K562 (cell line): Measurements from ENCODE around the gene PSRC1. TPM values are rescaled to one million over a fixed set of nuclear protein-coding genes. Genes with fewer than 3 reads are reported as not detected.

Experiments
- ATAC-seq: fragments of 200-7000 bp; cut with Tn5 transposase; 3 replicates; pipeline ENCODE4 v1.9.1; 2020; ENCODE audit warnings: moderate library complexity
- BruUV-seq: library from RNA; stranded (reverse); fragments of 400-500 nt; replicated peaks from 2 replicates; lab custom pipeline; 2021; lab: Mats Ljungman, UMichigan
- CTCF ChIA-PET: fragments of 300-600 bp; formaldehyde crosslinking; extraction: SDS; loops from one replicate; lab custom pipeline; 2021; ENCODE audit warnings: low intra/inter-chr PET ratio; lab: Yijun Ruan, JAX
- POLR2A ChIA-PET: fragments of 300-600, 350-650 bp; sonication (Branson Sonifier 250); formaldehyde crosslinking; extraction: SDS; loops from one replicate; lab custom pipeline; 2021; ENCODE audit warnings: antibody characterized with exemption, inconsistent platforms; lab: Yijun Ruan, JAX
- DNase-seq, 4 experiments: peaks; one replicate each; pipeline versions ENCODE4 v3.0.0 to v3.0.0-alpha.2; 2011 to 2018; ENCODE audit warnings: low spot score in 3 of 4, mixed read lengths in 3 of 4; ENCODE audit errors: extremely low read depth in 1 of 4
- FAIRE-seq: peaks from 2 replicates; lab custom pipeline; 2011; peaks lifted over from hg19 to GRCh38; lab: Jason Lieb, UNC
- H2AFZ ChIP-seq: 2 replicates; pipeline ENCODE4 v1.6.0; 2011; ENCODE audit warnings: low read depth, low read length, control low read depth, inconsistent platforms
- H3K27ac ChIP-seq: fragments of 200-600 bp; 3 replicates; pipeline ENCODE4 v1.8.0; 2011; ENCODE audit warnings: low read depth, mild to moderate bottlenecking, control low read depth, inconsistent platforms, low read length, moderate library complexity, mixed read lengths; ENCODE audit errors: extremely low read depth
- H3K27me3 ChIP-seq, 2 experiments: fragments of 300-600 bp in 1 of 2; 2 replicates in 1 of 2; 3 replicates in 1 of 2; pipeline versions ENCODE4 v1.6.0 to v1.8.0; 2011; ENCODE audit warnings: inconsistent platforms in 2 of 2, low read length in 2 of 2, mild to moderate bottlenecking in 1 of 2, mixed read lengths in 1 of 2, moderate library complexity in 1 of 2; ENCODE audit not compliant: control insufficient read depth in 2 of 2, insufficient read depth in 2 of 2
- H3K36me3 ChIP-seq: fragments of 300-600 bp; 3 replicates; pipeline ENCODE4 v1.8.0; 2011; ENCODE audit warnings: mild to moderate bottlenecking, low read length, inconsistent platforms; ENCODE audit not compliant: control insufficient read depth, insufficient read depth
- H3K4me1 ChIP-seq, 2 experiments: fragments of 200-600 bp in 1 of 2; replicated peaks in 1 of 2; 2 replicates in 1 of 2; 3 replicates in 1 of 2; pipeline versions ENCODE4 v1.5.1 to v1.8.0; 2011; ENCODE audit warnings: inconsistent platforms in 2 of 2, low read length in 2 of 2, mild to moderate bottlenecking in 1 of 2, mixed read lengths in 1 of 2, moderate library complexity in 1 of 2; ENCODE audit not compliant: control insufficient read depth in 2 of 2, insufficient read depth in 2 of 2
- H3K4me2 ChIP-seq: 2 replicates; pipeline ENCODE4 v1.6.1; 2011; ENCODE audit warnings: low read length, control low read depth, inconsistent platforms, mixed read lengths; ENCODE audit not compliant: insufficient read depth
- H3K4me3 ChIP-seq: fragments of 200-600 bp; sonication (generic), shearing (Covaris generic); 2 replicates; pipeline ENCODE4 v1.5.1; 2016; ENCODE audit warnings: control low read depth, inconsistent platforms
- H3K79me2 ChIP-seq: fragments of 200-600 bp; 3 replicates; pipeline ENCODE4 v1.8.0; 2011; ENCODE audit warnings: low read length, inconsistent platforms; ENCODE audit not compliant: control insufficient read depth, insufficient read depth
- H3K9ac ChIP-seq, 2 experiments: 2 replicates each; pipeline versions ENCODE4 v1.6.0 to v1.6.1; 2011; ENCODE audit warnings: low read depth in 2 of 2, low read length in 2 of 2, control low read depth in 1 of 2, inconsistent platforms in 1 of 2, mild to moderate bottlenecking in 1 of 2, mixed read lengths in 1 of 2; ENCODE audit not compliant: insufficient read depth in 1 of 2
- H3K9me1 ChIP-seq: one replicate; pipeline ENCODE4 v1.6.0; 2011; ENCODE audit warnings: inconsistent platforms, mild to moderate bottlenecking, low read length, moderate library complexity; ENCODE audit not compliant: control insufficient read depth, insufficient read depth
- H3K9me3 ChIP-seq: replicated peaks from 2 replicates; pipeline ENCODE4 v1.5.1; 2011; ENCODE audit warnings: low read depth, low read length, inconsistent platforms; ENCODE audit not compliant: control insufficient read depth, insufficient read depth
- H4K20me1 ChIP-seq: replicated peaks from 2 replicates; pipeline ENCODE4 v1.6.1; 2011; ENCODE audit warnings: low read length, inconsistent platforms, mixed read lengths; ENCODE audit not compliant: control insufficient read depth, insufficient read depth
- CBFB ChIP-seq: sonication (generic); formaldehyde crosslinking; IDR thresholded peaks from 2 replicates; pipeline ENCODE4 v1.4.0; 2020; ENCODE audit warnings: mild to moderate bottlenecking, missing genetic modification reagents
- FOXA3 ChIP-seq, 2 experiments: fragments of 450-650 bp in 1 of 2; sonication (generic) in 1 of 2; formaldehyde crosslinking; IDR thresholded peaks in 1 of 2; conservative IDR thresholded peaks in 1 of 2; 2 replicates each; pipeline versions ENCODE4 v1.4.0 to v1.8.0; 2020 to 2022; ENCODE audit warnings: mild to moderate bottlenecking in 2 of 2, missing genetic modification reagents in 1 of 2
- PTTG1 ChIP-seq: fragments of 450-650 bp; IDR thresholded peaks from 2 replicates; pipeline ENCODE4 v1.6.1; 2016; ENCODE audit warnings: low read depth, mild to moderate bottlenecking, missing genetic modification characterization, missing compliant biosample characterization
- TEAD4 ChIP-seq, 2 experiments: sonication (generic) in 1 of 2; formaldehyde crosslinking in 1 of 2; IDR thresholded peaks; 2 replicates each; pipeline versions ENCODE4 v1.6.1 to v1.8.0; 2012 to 2022; ENCODE audit warnings: borderline replicate concordance in 1 of 2, inconsistent platforms in 1 of 2, low read length in 1 of 2, mild to moderate bottlenecking in 1 of 2, missing genetic modification reagents in 1 of 2
- ZNF75A ChIP-seq: fragments of 450-650 bp; formaldehyde crosslinking; IDR thresholded peaks from 2 replicates; pipeline ENCODE4 v1.4.0; 2020; ENCODE audit warnings: mild to moderate bottlenecking
- WGBS: fragments of 100-300 bp; shearing (Covaris generic); methylation state at CpG from one replicate; pipeline ENCODE4 v1.1.6; 2016; ENCODE audit warnings: low coverage, mixed read lengths; ENCODE audit not compliant: insufficient coverage; ENCODE audit errors: missing lambda C conversion rate; 5-methylcytosine and 5-hydroxymethylcytosine counted together
- in situ Hi-C: fragments of 300-500 bp; cut with MboI; formaldehyde crosslinking; loops from 4 replicates; pipeline ENCODE4 v1.15.0; 2018; ENCODE audit warnings: inconsistent platforms, mixed read lengths
- intact Hi-C: fragments of 100-400 bp; cut with micrococcal nuclease; formaldehyde crosslinking; loops from 2 replicates; pipeline ENCODE4 v1.14.2; 2022
- polyA plus RNA-seq, 8 experiments: library from polyadenylated mRNA; depleted of rRNA in 4 of 8; stranded (reverse) in 5 of 8; unstranded in 3 of 8; fragments of >200 nt; fragmentation: Nextera tagmentation in 2 of 8; fragmentation: Illumina TruSeq in 1 of 8; extraction: Ambion mirVana in 2 of 8; extraction: Trizol in 1 of 8; gene quantifications; 2 replicates each; pipeline versions ENCODE4 v1.2.1 to v1.2.3, GENCODE V29; 2011 to 2014; ENCODE audit warnings: inconsistent platforms in 1 of 8, missing spikeins in 1 of 8
- total RNA-seq, 7 experiments: library from RNA; depleted of rRNA in 6 of 7; stranded (reverse); fragments of >200 nt in 6 of 7; fragmentation: Illumina TruSeq in 2 of 7; extraction: Trizol in 2 of 7; gene quantifications; 2 replicates each; pipeline versions ENCODE4 v1.2.1 to v1.2.3, GENCODE V29; 2011 to 2021; ENCODE audit warnings: low replicate concordance in 1 of 7
- TF ChIP-seq, protein P1 (sequence below): sonication (generic); formaldehyde crosslinking; IDR thresholded peaks from 2 replicates; pipeline ENCODE4 v1.8.0; 2022; ENCODE audit warnings: mild to moderate bottlenecking, missing genetic modification reagents

PSRC1 gene
- total and polyA plus RNA-seq, 9 of the 15 experiments (the other 6 are each of a cell fraction or from before 2014, with no cell fraction given), result 6.5 to 65.2 (median 39.3) TPM

DNA sequence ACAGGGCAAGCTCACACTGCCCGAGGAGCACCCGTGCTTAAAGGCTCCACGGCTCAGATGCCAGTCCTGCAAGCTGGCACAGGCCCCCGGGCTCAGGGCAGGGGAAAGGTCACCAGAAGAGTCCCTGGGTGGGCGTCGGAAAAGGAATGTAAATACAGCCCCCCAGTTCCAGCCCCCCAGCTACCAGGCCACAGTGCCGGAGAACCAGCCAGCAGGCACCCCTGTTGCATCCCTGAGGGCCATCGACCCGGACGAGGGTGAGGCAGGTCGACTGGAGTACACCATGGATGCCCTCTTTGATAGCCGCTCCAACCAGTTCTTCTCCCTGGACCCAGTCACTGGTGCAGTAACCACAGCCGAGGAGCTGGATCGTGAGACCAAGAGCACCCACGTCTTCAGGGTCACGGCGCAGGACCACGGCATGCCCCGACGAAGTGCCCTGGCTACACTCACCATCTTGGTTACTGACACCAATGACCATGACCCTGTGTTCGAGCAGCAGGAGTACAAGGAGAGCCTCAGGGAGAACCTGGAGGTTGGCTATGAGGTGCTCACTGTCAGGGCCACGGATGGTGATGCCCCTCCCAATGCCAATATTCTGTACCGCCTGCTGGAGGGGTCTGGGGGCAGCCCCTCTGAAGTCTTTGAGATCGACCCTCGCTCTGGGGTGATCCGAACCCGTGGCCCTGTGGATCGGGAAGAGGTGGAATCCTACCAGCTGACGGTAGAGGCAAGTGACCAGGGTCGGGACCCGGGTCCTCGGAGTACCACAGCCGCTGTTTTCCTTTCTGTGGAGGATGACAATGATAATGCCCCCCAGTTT, 32.3 kb downstream of the PSRC1 start:
- Histone ChIP-seq H2AFZ (no peak overlapping the region), H3K79me2 (peaks cover 28% of the 10 kb centered on the region), H3K36me3 (peaks cover 6% of the 10 kb centered on the region; the same call in 1 of the 3 replicates), H3K4me3 (peak overlapping the region; percentile 54; the same call in 1 of the 2 replicates), H3K9me1 (peaks cover 4% of the 10 kb centered on the region), H3K9me3 (no peaks in the 10 kb centered on the region), H3K9ac (peak overlapping the region; percentile 38 to 92; a peak in 3 of 4 replicates), H3K27ac (no peak overlapping the region), H3K4me1 (peaks cover 35 to 69% of the 10 kb centered on the region in 2 experiments), H3K4me2 (peak overlapping the region; percentile 51), H3K27me3 (no peaks in the 10 kb centered on the region), H4K20me1 (no peaks in the 10 kb centered on the region)
- CTCF ChIA-PET, result no interaction called here
- no peak for FAIRE-seq
- WGBS, result 88% methylated on average over 32 of the region's 33 CpGs
- intact Hi-C loops (no loop called here), in situ Hi-C loops (no loop called here)
- BruUV-seq, result no TSS peak
- DNase-seq, result no peak
- ATAC-seq, result no peak
- TF ChIP-seq TEAD4 (IDR thresholded peaks at IDR 0.05; ENCODE audit: low read length), result no peak
- TF ChIP-seq TEAD4 (CRISPR knock-in tag; IDR thresholded peaks at IDR 0.05; ENCODE audit: borderline replicate concordance), result 0 out of 2 replicates have a peak, but pooled peaks have one; percentile 32
- no peak for TF ChIP-seq PTTG1
- TF ChIP-seq, protein P1, sequence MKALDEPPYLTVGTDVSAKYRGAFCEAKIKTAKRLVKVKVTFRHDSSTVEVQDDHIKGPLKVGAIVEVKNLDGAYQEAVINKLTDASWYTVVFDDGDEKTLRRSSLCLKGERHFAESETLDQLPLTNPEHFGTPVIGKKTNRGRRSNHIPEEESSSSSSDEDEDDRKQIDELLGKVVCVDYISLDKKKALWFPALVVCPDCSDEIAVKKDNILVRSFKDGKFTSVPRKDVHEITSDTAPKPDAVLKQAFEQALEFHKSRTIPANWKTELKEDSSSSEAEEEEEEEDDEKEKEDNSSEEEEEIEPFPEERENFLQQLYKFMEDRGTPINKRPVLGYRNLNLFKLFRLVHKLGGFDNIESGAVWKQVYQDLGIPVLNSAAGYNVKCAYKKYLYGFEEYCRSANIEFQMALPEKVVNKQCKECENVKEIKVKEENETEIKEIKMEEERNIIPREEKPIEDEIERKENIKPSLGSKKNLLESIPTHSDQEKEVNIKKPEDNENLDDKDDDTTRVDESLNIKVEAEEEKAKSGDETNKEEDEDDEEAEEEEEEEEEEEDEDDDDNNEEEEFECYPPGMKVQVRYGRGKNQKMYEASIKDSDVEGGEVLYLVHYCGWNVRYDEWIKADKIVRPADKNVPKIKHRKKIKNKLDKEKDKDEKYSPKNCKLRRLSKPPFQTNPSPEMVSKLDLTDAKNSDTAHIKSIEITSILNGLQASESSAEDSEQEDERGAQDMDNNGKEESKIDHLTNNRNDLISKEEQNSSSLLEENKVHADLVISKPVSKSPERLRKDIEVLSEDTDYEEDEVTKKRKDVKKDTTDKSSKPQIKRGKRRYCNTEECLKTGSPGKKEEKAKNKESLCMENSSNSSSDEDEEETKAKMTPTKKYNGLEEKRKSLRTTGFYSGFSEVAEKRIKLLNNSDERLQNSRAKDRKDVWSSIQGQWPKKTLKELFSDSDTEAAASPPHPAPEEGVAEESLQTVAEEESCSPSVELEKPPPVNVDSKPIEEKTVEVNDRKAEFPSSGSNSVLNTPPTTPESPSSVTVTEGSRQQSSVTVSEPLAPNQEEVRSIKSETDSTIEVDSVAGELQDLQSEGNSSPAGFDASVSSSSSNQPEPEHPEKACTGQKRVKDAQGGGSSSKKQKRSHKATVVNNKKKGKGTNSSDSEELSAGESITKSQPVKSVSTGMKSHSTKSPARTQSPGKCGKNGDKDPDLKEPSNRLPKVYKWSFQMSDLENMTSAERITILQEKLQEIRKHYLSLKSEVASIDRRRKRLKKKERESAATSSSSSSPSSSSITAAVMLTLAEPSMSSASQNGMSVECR (CRISPR knock-in tag), result 0 out of 2 replicates have a peak, but pooled peaks have one; percentile 54
- TF ChIP-seq FOXA3 (CRISPR knock-in tag; conservative IDR thresholded peaks at IDR 0.05 in 1 of 2, IDR thresholded peaks at IDR 0.05 in 1 of 2), result 0 out of 4 replicates have a peak, but pooled peaks of 1 of the 2 experiments have one; percentile 43
- no peak for TF ChIP-seq ZNF75A (CRISPR knock-in tag)
- 0 out of 2 replicates have a peak, but pooled peaks have one; percentile 14 for TF ChIP-seq CBFB
- POLR2A ChIA-PET, result interaction anchor here (1.2 to 3.2 kb wide), 3 partner anchors 10 to 47 kb away, joined by 3 to 24 read pairs (median 8); no protein-coding TSS in a partner anchor
